Hepatocyte (in vitro differentiated cells): ENCODE data around the gene SCAMP2.

Experiments
- EZH2 ChIP-seq: fragments of 200-600 bp; sonication (generic); IDR thresholded peaks from 2 replicates; pipeline ENCODE4 v1.6.1; 2016; ENCODE audit warnings: antibody characterized with exemption, mild to moderate bottlenecking, borderline replicate concordance
- EZH2phosphoT487 ChIP-seq: fragments of 200-600 bp; sonication (generic); IDR thresholded peaks from one replicate; pipeline ENCODE4 v1.6.1; 2018; ENCODE audit warnings: antibody characterized with exemption, mild to moderate bottlenecking, low read depth, moderate library complexity; ENCODE audit not compliant: unreplicated experiment, severe bottlenecking
- TF ChIP-seq, protein P1 (sequence below): fragments of 200-600 bp; sonication (generic); IDR thresholded peaks from 2 replicates; pipeline ENCODE4 v1.5.1; 2016; ENCODE audit warnings: antibody characterized with exemption, mild to moderate bottlenecking; ENCODE audit not compliant: poor library complexity

- TF ChIP-seq, protein P1, sequence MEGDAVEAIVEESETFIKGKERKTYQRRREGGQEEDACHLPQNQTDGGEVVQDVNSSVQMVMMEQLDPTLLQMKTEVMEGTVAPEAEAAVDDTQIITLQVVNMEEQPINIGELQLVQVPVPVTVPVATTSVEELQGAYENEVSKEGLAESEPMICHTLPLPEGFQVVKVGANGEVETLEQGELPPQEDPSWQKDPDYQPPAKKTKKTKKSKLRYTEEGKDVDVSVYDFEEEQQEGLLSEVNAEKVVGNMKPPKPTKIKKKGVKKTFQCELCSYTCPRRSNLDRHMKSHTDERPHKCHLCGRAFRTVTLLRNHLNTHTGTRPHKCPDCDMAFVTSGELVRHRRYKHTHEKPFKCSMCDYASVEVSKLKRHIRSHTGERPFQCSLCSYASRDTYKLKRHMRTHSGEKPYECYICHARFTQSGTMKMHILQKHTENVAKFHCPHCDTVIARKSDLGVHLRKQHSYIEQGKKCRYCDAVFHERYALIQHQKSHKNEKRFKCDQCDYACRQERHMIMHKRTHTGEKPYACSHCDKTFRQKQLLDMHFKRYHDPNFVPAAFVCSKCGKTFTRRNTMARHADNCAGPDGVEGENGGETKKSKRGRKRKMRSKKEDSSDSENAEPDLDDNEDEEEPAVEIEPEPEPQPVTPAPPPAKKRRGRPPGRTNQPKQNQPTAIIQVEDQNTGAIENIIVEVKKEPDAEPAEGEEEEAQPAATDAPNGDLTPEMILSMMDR: no peak
- no peak for TF ChIP-seq EZH2phosphoT487
- no peak for TF ChIP-seq EZH2
Measured at GRCh38 chr15:74868059-74868458, 5.1 kb downstream of the SCAMP2 start.
